ENCODE measurements around the gene MAPKBP1.

Gene MAPKBP1

DNA sequence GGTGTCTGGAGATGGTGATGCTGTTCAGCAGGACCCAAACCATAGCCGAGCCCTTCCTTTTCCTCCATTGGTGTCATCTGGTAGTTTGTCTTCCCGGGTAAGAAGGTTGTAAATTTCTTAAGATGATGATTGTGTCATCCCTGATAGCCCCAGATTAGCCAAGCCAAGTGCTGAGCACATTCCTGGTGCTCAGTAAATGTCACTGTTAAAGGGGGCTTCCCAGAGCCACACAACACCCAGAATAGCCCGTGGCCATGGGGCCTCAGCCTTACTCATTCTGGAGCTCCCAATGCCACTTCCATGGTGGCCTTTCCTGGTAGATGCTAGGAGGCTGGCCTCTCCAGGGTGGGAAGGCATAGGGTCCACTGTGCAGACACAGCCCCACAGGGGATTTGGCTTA is 59.8 kb downstream of the MAPKBP1 start:
- ChIA-PET POLR2A (no interaction called here), CTCF (interaction anchor here (0.5 kb wide), 1 partner anchor 302 kb away, joined by 3 read pairs; no protein-coding TSS in a partner anchor)
- TF ChIP-seq TARDBP (IDR thresholded peaks at IDR 0.05) (no peak), HDGF (IDR thresholded peaks at IDR 0.05; ENCODE audit: borderline replicate concordance) (no peak), LEF1 (IDR thresholded peaks at IDR 0.05; ENCODE audit: borderline replicate concordance) (no peak), FOXA1 (IDR thresholded peaks at IDR 0.05) (no peak), ZNF384 (IDR thresholded peaks at IDR 0.05) (no peak), ELF4 (IDR thresholded peaks at IDR 0.05) (no peak), FOXM1 (IDR thresholded peaks at IDR 0.05; ENCODE audit: borderline replicate concordance) (no peak), BHLHE40 (IDR thresholded peaks at IDR 0.05; ENCODE audit: borderline replicate concordance) (no peak)
- no peak for DNase-seq (ENCODE audit: extremely low spot score)

DNA sequence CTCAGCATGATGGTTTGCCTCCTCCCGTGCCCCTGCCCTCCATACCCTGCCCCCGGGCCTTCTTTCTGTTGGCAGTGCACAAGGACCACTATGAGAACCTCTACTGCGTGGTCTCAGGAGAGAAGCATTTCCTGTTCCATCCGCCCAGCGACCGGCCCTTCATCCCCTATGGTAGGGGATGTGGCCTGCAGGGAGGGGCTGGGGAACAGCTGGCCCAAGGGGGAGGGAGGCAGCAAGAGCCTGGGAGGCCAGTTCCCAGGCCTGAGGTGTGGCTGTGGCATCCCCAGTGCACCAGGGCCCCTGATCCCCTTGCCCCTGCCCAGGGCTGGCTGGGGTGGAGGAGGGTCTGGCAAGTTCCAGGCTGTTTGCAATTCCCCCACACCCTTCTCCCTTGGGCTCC is 61.8 kb downstream of the MAPKBP1 start:
- TF ChIP-seq SP1 (IDR thresholded peaks at IDR 0.05) (no peak), FOXA1 (IDR thresholded peaks at IDR 0.05) (no peak), L3MBTL2 (conservative IDR thresholded peaks at IDR 0.05) (no peak)
- CTCF ChIA-PET = no interaction called here
- POLR2A ChIA-PET = no interaction called here
- DNase-seq (ENCODE audit: extremely low spot score) = no peak

DNA sequence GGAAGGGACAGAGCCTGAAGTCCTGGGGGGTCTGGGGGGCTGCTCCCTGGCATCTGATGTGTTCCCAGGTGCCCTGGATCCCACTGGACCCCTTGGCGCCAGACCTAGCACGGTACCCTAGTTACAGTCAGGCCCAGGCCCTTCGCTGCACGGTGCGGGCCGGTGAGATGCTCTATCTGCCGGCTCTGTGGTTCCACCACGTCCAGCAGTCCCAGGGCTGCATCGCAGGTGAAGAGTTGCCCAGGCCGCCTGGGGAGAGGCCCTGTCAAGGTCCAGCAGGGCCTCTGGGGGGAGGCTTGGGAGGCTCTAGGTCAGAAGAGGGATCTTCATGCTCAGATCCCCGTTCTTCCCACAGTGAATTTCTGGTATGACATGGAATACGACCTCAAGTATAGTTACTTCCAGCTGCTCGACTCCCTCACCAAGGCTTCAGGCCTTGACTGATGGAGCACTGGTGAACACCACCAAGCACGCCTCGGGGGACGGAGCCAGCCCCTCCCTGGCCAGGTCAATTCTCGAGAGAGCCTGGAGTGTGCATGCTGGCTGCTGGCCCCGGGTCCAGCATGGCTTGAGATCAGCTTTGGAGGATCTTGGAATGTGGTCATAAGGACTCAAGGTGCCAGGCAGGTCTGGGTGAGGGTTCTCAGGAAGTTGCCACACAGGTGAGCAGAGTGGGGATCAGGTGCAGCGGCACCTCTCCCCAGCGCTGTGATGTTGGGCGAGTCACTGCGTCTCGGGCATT is 62.6 kb downstream of the MAPKBP1 start:
- ChIA-PET POLR2A (no interaction called here), CTCF (no interaction called here)
- TF ChIP-seq FOXK2 (IDR thresholded peaks at IDR 0.05) (no peak), NFRKB (IDR thresholded peaks at IDR 0.05) (no peak), L3MBTL2 (conservative IDR thresholded peaks at IDR 0.05) (no peak), FOXM1 (IDR thresholded peaks at IDR 0.05; ENCODE audit: borderline replicate concordance) (no peak), BHLHE40 (IDR thresholded peaks at IDR 0.05; ENCODE audit: borderline replicate concordance) (no peak)
- DNase-seq (ENCODE audit: extremely low spot score) = no peak

DNA sequence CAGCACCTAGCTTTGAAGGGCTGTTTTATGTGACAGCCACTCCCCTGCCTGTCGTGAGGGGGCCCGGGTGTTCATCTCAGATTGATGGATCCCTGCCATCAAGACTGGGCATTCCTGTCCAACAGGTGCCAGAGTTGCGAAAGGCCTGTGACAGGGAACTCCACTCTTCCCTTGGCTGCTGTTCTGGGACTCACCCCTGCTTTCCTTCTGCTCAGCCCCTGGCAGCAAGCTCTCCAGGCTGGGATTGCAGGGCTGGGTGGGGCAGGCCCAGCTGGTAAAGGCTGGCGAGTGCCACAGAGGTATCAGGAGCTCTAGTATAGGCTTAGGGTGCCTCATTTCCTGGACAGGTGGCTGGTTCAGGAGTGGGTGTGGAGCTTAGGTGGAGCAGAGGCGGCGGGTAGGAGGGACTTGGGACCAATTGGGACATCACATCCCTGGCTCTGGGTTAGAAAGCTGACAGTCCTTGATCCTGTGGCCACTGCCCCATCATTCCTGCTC is 64.2 kb downstream of the MAPKBP1 start, which contains the start of gene PLA2G4B:
Gene PLA2G4B (plus strand): TSS at position 448 of the 498 bp plus-strand sequence. CDS start 67 bp downstream, outside the sequence.
- POLR2A ChIA-PET = no interaction called here
- no peak for DNase-seq (ENCODE audit: extremely low spot score)
- no peak for TF ChIP-seq SUZ12 (IDR thresholded peaks at IDR 0.05)
- TF ChIP-seq ZNF384 (IDR thresholded peaks at IDR 0.05) = no peak
- TF ChIP-seq, protein P1, sequence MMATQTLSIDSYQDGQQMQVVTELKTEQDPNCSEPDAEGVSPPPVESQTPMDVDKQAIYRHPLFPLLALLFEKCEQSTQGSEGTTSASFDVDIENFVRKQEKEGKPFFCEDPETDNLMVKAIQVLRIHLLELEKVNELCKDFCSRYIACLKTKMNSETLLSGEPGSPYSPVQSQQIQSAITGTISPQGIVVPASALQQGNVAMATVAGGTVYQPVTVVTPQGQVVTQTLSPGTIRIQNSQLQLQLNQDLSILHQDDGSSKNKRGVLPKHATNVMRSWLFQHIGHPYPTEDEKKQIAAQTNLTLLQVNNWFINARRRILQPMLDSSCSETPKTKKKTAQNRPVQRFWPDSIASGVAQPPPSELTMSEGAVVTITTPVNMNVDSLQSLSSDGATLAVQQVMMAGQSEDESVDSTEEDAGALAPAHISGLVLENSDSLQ (IDR thresholded peaks at IDR 0.05) = no peak
- TF ChIP-seq L3MBTL2 (conservative IDR thresholded peaks at IDR 0.05) = no peak
- TF ChIP-seq HDGF (IDR thresholded peaks at IDR 0.05; ENCODE audit: borderline replicate concordance) = no peak
- no peak for TF ChIP-seq FOXK2 (IDR thresholded peaks at IDR 0.05)
- CTCF ChIA-PET = interaction anchor here (1.4 kb wide), 1 partner anchor 31 kb away, joined by 3 read pairs; no protein-coding TSS in a partner anchor

DNA sequence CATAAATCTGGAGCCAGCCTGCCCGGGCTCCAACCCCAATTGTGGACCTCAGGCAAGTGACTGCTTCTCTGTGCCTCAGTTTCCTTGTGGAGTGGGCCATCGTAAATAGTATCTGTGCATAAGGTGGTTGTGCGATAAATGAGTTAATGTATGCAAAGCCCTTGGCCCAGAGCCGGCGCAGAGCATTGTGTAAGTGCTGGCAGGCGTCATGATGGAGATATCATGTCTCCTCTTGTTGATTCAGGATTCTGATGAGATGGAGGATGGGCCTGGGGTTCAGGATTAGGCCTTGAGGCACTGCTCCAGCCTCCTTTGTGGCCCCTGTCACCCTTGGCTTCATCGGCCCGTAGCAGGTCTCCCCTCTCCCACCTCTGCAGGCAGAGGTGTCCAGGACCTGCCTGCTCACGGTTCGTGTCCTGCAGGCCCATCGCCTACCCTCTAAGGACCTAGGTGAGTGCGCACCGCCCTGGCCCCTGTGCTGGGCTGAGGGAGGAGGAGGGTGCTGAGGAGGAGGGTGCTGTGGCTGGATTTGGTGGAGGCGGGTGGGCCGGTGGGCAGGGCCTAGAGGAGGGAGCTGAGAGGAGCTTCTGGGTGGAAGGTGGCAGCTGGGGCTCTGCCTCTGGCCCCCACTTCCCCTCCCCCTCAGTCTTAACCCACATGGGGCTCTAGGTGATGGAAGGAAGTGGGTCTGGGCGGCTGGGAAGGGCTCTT is 65.7 kb downstream of the MAPKBP1 start:
- TF ChIP-seq TARDBP (IDR thresholded peaks at IDR 0.05) (no peak), BHLHE40 (IDR thresholded peaks at IDR 0.05; ENCODE audit: borderline replicate concordance) (no peak), NFRKB (IDR thresholded peaks at IDR 0.05) (no peak), SUZ12 (IDR thresholded peaks at IDR 0.05) (no peak), ZNF384 (IDR thresholded peaks at IDR 0.05) (no peak), ELF4 (IDR thresholded peaks at IDR 0.05) (no peak), L3MBTL2 (conservative IDR thresholded peaks at IDR 0.05) (no peak), CTBP1 (IDR thresholded peaks at IDR 0.05; ENCODE audit: borderline replicate concordance) (no peak), ARNT (IDR thresholded peaks at IDR 0.05) (no peak)
- TF ChIP-seq, protein P1 (IDR thresholded peaks at IDR 0.05) = no peak
- ChIA-PET POLR2A (no interaction called here), CTCF (interaction anchor here (1.4 kb wide), 1 partner anchor 29 kb away, joined by 3 read pairs; no protein-coding TSS in a partner anchor)
- no peak for DNase-seq (ENCODE audit: extremely low spot score)

- ChIA-PET CTCF (no interaction called here), POLR2A (no interaction called here)
- TF ChIP-seq, protein P1 (IDR thresholded peaks at IDR 0.05) = no peak
- TF ChIP-seq SP1 (IDR thresholded peaks at IDR 0.05) = no peak
- no peak for TF ChIP-seq ELF4 (IDR thresholded peaks at IDR 0.05)
- no peak for TF ChIP-seq LEF1 (IDR thresholded peaks at IDR 0.05; ENCODE audit: borderline replicate concordance)
- no peak for TF ChIP-seq L3MBTL2 (conservative IDR thresholded peaks at IDR 0.05)
- TF ChIP-seq FOXM1 (IDR thresholded peaks at IDR 0.05; ENCODE audit: borderline replicate concordance) = no peak
- no peak for TF ChIP-seq FOXK2 (IDR thresholded peaks at IDR 0.05)
- TF ChIP-seq FOXA1 (IDR thresholded peaks at IDR 0.05) = no peak
- TF ChIP-seq HDGF (IDR thresholded peaks at IDR 0.05; ENCODE audit: borderline replicate concordance) = no peak
- no peak for TF ChIP-seq ARNT (IDR thresholded peaks at IDR 0.05)
- no peak for TF ChIP-seq CTBP1 (IDR thresholded peaks at IDR 0.05; ENCODE audit: borderline replicate concordance)
- no peak for TF ChIP-seq SUZ12 (IDR thresholded peaks at IDR 0.05)
- no peak for TF ChIP-seq NFRKB (IDR thresholded peaks at IDR 0.05)
- TF ChIP-seq TARDBP (IDR thresholded peaks at IDR 0.05) = no peak
- TF ChIP-seq BHLHE40 (IDR thresholded peaks at IDR 0.05; ENCODE audit: borderline replicate concordance) = no peak
- no peak for TF ChIP-seq ZNF384 (IDR thresholded peaks at IDR 0.05)
- DNase-seq (ENCODE audit: extremely low spot score) = no peak
Measured at GRCh38 chr15:41840673-41841072, 66.4 kb downstream of the MAPKBP1 start.

All from HEK293T (cell line).